Mononuclear cell (primary cell): ENCODE results near the gene CDH13. TPM values are rescaled to one million over a fixed set of nuclear protein-coding genes. Genes with fewer than 3 reads are reported as not detected.
"Not testable (repeated sequence)": the region's sequence is repeated elsewhere in the genome, so short reads cannot be mapped to it uniquely, and the experiment has no call there.

Source experiments
- H3K27me3 ChIP-seq: 2 replicates; pipeline ENCODE4 v1.6.0; 2011; ENCODE audit warnings: low read length, control low read depth; ENCODE audit not compliant: insufficient read depth
- H3K4me1 ChIP-seq: 2 replicates; pipeline ENCODE4 v1.5.1; 2011; ENCODE audit warnings: mild to moderate bottlenecking, low read length, control low read depth; ENCODE audit not compliant: insufficient read depth
- H3K4me3 ChIP-seq: 2 replicates; pipeline ENCODE4 v1.5.1; 2011; ENCODE audit warnings: mild to moderate bottlenecking, low read length, moderate library complexity
- H3K9me3 ChIP-seq: 2 replicates; pipeline ENCODE4 v1.5.1; 2011; ENCODE audit warnings: low read depth, mild to moderate bottlenecking, control low read depth, low read length
- total RNA-seq: library from RNA; depleted of rRNA; stranded (reverse); fragments of >200 nt; gene quantifications from one replicate; pipeline ENCODE4 v1.2.3, GENCODE V29; 2012

CDH13 gene
- total RNA-seq, 1 donor = 0.10 TPM

- Histone ChIP-seq H3K4me1 (peaks cover 8% of the 10 kb centered on the region), H3K27me3 (no peaks in the 10 kb centered on the region), H3K4me3 (no peak overlapping the region), H3K9me3 (no peaks in the 10 kb centered on the region)
Observed at GRCh38 chr16:82926500-82926899, 299.7 kb downstream of the CDH13 start.

DNA sequence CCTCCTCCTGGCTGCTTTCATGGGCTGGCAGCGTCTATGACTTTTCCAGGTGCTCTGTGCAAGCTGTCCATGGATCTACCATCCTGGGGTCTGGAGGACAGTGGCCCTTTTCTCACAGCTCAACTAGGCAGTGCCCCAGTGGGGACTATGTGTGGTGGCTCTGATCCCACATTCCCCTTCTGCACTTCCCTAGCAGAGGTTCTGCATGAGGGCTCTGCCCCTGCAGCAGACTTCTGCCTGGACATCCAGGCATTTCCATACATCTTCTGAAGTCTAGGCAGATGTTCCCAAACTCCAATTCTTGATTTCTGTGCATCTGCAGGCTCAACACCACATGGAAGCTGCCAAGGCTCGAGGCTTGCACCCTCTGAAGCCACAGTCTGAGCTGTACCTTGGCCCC, 307.2 kb downstream of the CDH13 start:
- H3K4me3 ChIP-seq, H3K27me3 ChIP-seq, H3K4me1 ChIP-seq, H3K9me3 ChIP-seq: not testable (repeated sequence)

DNA sequence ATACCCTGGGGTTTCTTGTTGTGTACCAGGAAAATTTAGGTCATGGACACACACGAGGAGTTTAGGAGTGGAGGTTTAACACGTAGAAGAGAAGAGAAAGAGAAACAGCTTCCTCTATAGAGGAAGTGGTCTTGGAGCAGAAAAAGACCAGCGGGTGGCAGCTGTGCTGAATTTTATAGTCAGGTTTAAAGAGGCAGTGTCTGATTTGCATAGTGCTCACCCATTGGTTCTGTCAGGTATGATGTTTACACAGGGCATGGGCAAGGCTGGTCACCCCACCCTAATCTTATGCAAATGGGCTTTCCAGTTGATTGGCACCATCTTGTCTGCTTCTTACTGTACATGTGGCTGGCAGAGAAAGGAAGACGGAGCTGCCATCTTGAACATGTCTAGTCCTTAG, 309.0 kb downstream of the CDH13 start:
- Histone ChIP-seq H3K4me3 (no peak overlapping the region), H3K9me3 (no peaks in the 10 kb centered on the region), H3K27me3 (no peaks in the 10 kb centered on the region), H3K4me1 (no peaks in the 10 kb centered on the region)

DNA sequence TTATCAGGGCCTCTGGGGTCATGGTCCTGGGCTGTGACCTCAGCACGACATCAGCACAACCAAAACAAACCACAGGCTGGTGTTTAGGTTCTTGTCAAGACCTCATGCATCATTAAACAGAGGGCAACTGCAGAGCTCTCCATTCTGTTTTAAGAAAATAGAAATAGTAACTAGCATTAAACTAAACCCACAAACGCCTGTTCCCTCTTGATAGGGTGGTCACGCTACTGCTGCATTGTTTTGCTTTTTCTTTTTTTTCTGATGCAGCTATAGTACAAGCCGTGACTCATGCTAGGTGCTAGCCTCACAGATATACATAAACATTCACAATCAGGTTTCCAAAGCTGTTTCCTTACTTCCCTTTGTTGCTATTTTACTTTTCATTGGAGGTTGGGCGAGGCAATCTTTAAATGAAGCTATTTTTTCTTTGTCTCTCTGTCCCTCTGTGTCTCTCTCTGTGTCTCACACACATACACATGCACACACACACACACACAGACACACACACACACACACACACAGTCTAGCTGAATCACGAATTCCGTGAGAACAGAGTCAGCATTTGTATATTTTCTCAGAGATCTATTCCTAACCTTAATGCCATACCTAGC, 310.3 kb downstream of the CDH13 start:
- H3K4me3 ChIP-seq = no peak overlapping the region
- H3K9me3 ChIP-seq = no peaks in the 10 kb centered on the region
- no peaks in the 10 kb centered on the region for H3K4me1 ChIP-seq
- H3K27me3 ChIP-seq = no peaks in the 10 kb centered on the region

DNA sequence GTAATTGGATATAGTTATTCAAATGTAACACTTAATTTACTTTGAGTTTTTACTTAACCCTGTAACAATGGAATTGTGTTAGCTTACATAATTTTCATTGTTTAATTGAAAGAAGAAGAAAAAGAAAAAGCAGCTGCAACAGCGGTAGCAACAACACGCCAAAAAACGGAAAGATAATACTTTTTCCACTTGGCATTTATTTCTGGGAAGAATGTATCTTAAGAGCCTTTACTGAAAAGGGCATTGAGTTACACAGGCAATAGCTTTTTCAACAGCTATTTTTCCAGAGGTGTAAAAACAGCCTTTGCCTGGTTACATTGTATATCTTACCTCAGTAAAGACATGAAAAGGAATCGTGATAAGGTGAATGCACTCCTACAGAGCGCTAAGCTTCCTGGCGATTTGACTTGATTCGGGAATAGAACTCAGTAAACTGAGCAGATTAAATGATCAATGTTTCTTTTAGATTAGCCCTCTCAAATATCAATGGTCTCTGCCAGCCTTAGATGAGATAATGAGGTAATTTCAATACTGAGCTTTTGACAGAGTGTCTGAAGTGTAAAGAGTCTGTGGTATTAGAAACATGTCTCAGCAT, 311.3 kb downstream of the CDH13 start:
- Histone ChIP-seq H3K27me3 (no peaks in the 10 kb centered on the region), H3K9me3 (no peaks in the 10 kb centered on the region), H3K4me1 (no peaks in the 10 kb centered on the region), H3K4me3 (no peak overlapping the region)

- Histone ChIP-seq H3K9me3 (no peaks in the 10 kb centered on the region), H3K27me3 (no peaks in the 10 kb centered on the region), H3K4me1 (no peaks in the 10 kb centered on the region), H3K4me3 (no peak overlapping the region)
Observed at GRCh38 chr16:82943371-82943770, 316.6 kb downstream of the CDH13 start.

DNA sequence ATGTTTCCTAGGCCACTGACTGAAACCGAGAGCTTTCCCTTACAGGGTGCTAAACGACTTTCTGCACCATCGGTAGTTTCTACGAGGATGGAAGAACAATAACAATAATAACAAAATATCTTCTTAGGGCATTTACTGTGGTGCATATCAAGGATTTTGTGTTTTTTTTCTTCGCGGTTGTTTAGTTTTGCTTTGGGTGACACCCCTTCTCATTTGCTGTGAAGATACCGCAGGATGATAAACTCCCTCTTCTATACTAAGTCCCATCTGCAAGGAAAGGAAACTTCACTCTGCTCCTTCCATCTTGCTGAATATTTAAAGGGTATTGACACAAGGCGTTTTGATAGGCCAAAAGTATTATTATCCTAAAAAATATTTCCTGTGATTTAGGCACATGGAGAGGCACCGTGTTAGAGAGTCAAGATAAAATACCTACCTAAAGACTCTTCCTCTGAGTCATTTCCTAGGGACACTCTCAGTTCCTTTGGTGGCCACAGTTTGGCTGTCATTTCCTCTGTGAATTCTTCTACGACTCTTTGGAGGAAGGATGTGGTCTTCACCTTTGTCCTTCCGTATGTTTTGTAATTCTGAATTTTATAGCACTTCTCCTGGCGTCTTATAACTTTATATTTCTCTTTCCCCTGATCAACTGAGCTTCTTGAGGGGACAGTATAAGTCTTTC, 318.8 kb downstream of the CDH13 start:
- Histone ChIP-seq H3K4me1 (no peaks in the 10 kb centered on the region), H3K4me3 (no peak overlapping the region), H3K27me3 (no peaks in the 10 kb centered on the region), H3K9me3 (no peaks in the 10 kb centered on the region)

- Histone ChIP-seq H3K9me3 (no peaks in the 10 kb centered on the region), H3K4me1 (no peaks in the 10 kb centered on the region), H3K4me3 (no peak overlapping the region), H3K27me3 (no peaks in the 10 kb centered on the region)
Observed at GRCh38 chr16:82947698-82948097, 320.9 kb downstream of the CDH13 start.

- Histone ChIP-seq H3K27me3 (no peaks in the 10 kb centered on the region), H3K4me1 (no peaks in the 10 kb centered on the region), H3K4me3 (no peak overlapping the region), H3K9me3 (no peaks in the 10 kb centered on the region)
Observed at GRCh38 chr16:82949016-82949415, 322.2 kb downstream of the CDH13 start.

DNA sequence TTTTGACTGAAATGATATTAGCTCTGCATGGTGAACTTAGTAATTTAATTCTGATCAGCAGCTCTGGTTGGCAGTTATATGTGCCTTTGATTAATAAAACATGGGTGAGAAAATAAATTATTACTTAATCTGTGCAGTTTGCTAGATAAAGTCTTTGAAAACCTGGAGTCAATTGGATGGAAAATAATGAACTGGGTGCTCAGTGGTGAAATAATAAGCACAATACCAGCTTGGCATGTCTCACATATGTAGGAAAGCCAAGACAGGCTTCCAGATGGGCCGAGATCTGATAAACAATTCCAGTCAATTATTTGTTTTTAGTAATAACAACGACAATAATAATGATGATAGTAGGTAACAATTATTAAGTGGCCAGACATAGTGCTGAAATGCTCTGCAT, 326.7 kb downstream of the CDH13 start:
- Histone ChIP-seq H3K9me3 (no peaks in the 10 kb centered on the region), H3K4me3 (no peak overlapping the region), H3K27me3 (no peaks in the 10 kb centered on the region), H3K4me1 (no peaks in the 10 kb centered on the region)

DNA sequence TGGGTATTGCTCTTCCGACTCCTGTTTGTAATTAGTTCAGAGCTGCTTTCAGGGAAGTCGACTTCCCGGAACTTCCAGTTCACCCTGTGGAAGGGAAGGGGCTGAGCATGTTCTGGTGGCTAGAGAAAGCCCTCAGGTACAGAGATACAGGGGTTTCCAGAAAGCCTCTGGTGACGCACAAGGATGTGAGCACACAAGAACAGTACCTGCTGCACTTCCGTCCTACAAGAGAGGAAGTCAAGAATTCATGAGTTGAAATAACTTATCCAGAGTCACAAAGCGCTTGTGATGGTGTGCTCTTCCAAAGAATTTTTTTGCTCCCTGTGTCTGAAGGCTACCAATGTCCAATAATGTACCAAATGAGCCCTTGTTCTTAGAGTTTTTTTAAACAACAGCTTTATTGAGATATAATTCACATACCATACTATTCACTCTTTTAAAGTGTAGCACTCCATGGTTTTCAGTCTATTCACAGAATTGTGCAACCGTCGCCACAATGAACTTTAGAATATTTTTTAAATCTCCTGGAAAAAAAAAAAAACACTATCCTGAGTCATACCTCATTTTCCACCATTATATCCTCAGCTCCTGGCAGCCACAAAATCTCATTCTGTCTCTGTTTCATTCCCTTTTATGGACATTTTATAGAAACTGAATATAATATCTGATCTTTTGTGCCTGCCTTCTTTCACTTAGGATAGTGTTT, 327.6 kb downstream of the CDH13 start:
- Histone ChIP-seq H3K4me3 (no peak overlapping the region), H3K9me3 (no peaks in the 10 kb centered on the region), H3K4me1 (no peaks in the 10 kb centered on the region), H3K27me3 (no peaks in the 10 kb centered on the region)

DNA sequence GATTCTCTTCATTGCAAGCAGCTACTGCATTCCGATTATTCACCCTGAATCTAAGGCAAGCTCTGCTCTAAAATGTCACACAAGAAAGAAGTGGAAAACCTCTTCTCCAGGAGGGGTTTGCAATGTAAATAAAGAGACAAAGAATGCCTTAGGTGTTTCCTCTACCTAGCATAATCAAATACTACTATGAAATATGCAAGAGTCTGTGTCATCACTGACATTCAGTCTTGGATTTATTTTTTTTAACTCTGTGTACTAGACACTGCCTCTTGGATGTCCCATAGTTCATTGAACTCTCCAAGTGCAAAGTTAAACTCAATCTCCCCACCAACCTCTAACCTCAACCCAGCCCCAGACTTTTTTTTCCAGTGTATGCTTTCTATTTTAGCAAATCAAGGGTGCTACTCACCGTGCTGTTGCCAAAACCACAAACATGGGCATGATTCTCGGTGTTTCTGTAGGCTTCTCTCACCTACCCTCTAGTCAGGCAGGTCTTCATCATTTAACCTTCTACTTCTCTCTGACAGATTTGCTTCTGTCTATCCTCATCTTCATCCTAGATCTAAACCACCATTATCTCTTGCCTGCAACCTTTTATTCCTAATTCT, 329.1 kb downstream of the CDH13 start:
- no peak overlapping the region for H3K4me3 ChIP-seq
- H3K4me1 ChIP-seq = no peaks in the 10 kb centered on the region
- no peaks in the 10 kb centered on the region for H3K9me3 ChIP-seq
- H3K27me3 ChIP-seq = no peaks in the 10 kb centered on the region

DNA sequence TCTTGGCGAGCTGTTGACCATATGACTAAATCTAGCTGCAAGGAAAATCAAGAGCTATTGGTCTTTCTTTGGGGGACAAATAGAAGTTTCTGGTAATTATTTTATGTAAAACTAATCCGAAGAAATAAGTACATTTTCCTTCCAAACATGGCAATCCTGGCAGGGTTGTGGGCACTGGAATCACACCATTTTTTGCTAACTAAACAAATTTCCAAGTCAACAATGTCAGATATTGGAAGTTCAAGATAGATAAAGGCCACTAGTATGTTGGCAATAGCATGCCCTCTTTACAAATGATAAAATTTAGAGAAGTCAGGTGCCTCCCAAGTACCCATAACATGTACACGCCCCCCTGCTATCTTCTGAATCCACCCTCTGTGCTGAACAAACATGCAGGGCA, 330.4 kb downstream of the CDH13 start:
- Histone ChIP-seq H3K27me3 (no peaks in the 10 kb centered on the region), H3K4me1 (no peaks in the 10 kb centered on the region), H3K9me3 (no peaks in the 10 kb centered on the region), H3K4me3 (no peak overlapping the region)

- Histone ChIP-seq H3K9me3 (no peaks in the 10 kb centered on the region), H3K4me1 (no peaks in the 10 kb centered on the region), H3K27me3 (no peaks in the 10 kb centered on the region), H3K4me3 (no peak overlapping the region)
Observed at GRCh38 chr16:82960918-82961317, 334.1 kb downstream of the CDH13 start.

DNA sequence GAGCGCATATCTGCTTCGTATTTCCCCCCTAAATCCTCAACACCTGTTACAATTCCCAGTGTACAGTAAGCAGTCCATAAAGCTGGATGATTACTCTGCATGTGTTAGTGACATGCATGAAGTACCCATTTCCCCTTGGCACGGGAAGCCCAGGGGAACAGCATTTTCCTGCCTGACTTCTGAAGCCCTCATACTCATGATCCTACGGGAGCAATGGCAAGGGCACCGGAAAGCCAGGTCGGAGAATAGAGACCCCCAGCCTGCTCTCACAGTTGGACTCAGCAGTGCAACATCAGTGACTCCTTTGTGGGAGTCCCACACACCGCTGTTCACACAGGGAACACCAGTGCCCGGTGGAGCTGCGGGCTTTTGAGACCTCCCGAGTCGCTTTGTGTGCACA, 336.9 kb downstream of the CDH13 start:
- Histone ChIP-seq H3K9me3 (no peaks in the 10 kb centered on the region), H3K4me1 (no peaks in the 10 kb centered on the region), H3K4me3 (no peak overlapping the region), H3K27me3 (no peaks in the 10 kb centered on the region)
